ENCODE results near the gene LNX1. TPM values are rescaled to one million over a fixed set of nuclear protein-coding genes. Genes with fewer than 3 reads are reported as not detected.

LNX1 gene
- polyA plus RNA-seq, 1 experiment = 2.6 TPM

DNA sequence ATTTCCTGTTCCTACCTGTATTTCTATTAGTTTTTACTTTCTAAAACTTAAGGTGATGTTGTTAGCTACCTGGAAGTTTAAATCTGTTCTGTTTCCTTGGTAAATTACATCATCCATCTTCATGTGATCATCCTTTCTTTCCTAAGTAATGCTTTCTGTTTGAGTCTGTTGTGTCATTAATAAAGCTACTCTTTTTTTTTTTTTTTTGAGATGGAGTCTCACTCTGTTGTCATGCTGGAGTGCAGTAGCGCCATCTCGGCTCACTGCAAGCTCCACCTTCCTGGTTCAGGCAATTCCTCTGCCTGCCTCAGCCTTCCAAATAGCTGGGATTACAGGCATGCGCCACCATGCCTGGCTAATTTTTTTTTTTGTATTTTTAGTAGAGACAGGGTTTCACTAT lies 140.5 kb downstream of the LNX1 start:
- H3K4me3 ChIP-seq (ENCODE audit: low read depth, low read length) = no peak overlapping the region
- no peak for TF ChIP-seq CTCF (IDR thresholded peaks at IDR 0.05; ENCODE audit: low read depth, low read length)
- CTCF ChIA-PET = interaction anchor here (0.6 to 1.2 kb wide), 7 partner anchors 14 to 459 kb away, joined by 3 to 5 read pairs (median 3); no protein-coding TSS in a partner anchor
- POLR2A ChIA-PET = no interaction called here
- H3K27ac ChIP-seq (ENCODE audit: low read depth, low read length) = no peak overlapping the region
- H3K9me3 ChIP-seq (ENCODE audit: control insufficient read depth, insufficient read depth, low read length) = no peaks in the 10 kb centered on the region
- H3K27me3 ChIP-seq (ENCODE audit: control insufficient read depth, insufficient read depth, low read length) = no peaks in the 10 kb centered on the region
- DNase-seq (ENCODE audit: low read depth, low spot score) = no peak

DNA sequence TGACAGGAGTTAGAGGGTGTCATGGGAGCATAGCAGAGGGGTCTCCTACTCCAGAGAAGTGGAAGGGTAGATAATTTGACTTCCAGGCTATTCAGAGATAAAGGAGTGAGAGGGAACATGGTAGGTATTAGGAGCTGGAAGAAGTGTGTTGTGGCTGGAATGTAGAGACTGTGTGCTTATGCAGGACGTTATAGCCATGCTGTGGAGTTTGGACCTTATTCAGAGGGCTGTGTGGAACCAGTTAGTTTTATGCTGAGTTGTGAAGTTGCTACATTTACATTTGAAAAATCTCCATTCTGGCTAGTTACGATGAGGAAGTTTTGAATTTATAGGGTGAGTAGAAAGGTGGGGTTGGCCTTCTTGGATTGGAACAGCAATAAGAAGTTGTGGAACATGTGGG lies 146.3 kb downstream of the LNX1 start:
- Histone ChIP-seq H3K27me3 (ENCODE audit: control insufficient read depth, insufficient read depth, low read length) (no peaks in the 10 kb centered on the region), H3K4me3 (ENCODE audit: low read depth, low read length) (no peak overlapping the region), H3K9me3 (ENCODE audit: control insufficient read depth, insufficient read depth, low read length) (no peaks in the 10 kb centered on the region), H3K27ac (ENCODE audit: low read depth, low read length) (no peak overlapping the region)
- ChIA-PET POLR2A (no interaction called here), CTCF (no interaction called here)
- no peak for DNase-seq (ENCODE audit: low read depth, low spot score)
- TF ChIP-seq CTCF (IDR thresholded peaks at IDR 0.05; ENCODE audit: low read depth, low read length) = no peak

- no peak for DNase-seq (ENCODE audit: low read depth, low spot score)
- Histone ChIP-seq H3K27me3 (ENCODE audit: control insufficient read depth, insufficient read depth, low read length) (no peaks in the 10 kb centered on the region), H3K4me3 (ENCODE audit: low read depth, low read length) (no peak overlapping the region), H3K27ac (ENCODE audit: low read depth, low read length) (no peak overlapping the region), H3K9me3 (ENCODE audit: control insufficient read depth, insufficient read depth, low read length) (no peaks in the 10 kb centered on the region)
- TF ChIP-seq CTCF (IDR thresholded peaks at IDR 0.05; ENCODE audit: low read depth, low read length) = no peak
- ChIA-PET POLR2A (no interaction called here), CTCF (no interaction called here)
Measured at GRCh38 chr4:53441564-53441963, 149.7 kb downstream of the LNX1 start.

- H3K9me3 ChIP-seq (ENCODE audit: control insufficient read depth, insufficient read depth, low read length) = no peaks in the 10 kb centered on the region
- ChIA-PET POLR2A (no interaction called here), CTCF (interaction anchor here (0.6 kb wide), 1 partner anchor 421 kb away, joined by 3 read pairs; no protein-coding TSS in a partner anchor)
- no peak overlapping the region for H3K4me3 ChIP-seq (ENCODE audit: low read depth, low read length)
- DNase-seq (ENCODE audit: low read depth, low spot score) = no peak
- no peaks in the 10 kb centered on the region for H3K27me3 ChIP-seq (ENCODE audit: control insufficient read depth, insufficient read depth, low read length)
- no peak for TF ChIP-seq CTCF (IDR thresholded peaks at IDR 0.05; ENCODE audit: low read depth, low read length)
- no peak overlapping the region for H3K27ac ChIP-seq (ENCODE audit: low read depth, low read length)
Measured at GRCh38 chr4:53436251-53436650, 155.0 kb downstream of the LNX1 start.

- H3K9me3 ChIP-seq (ENCODE audit: control insufficient read depth, insufficient read depth, low read length) = no peaks in the 10 kb centered on the region
- TF ChIP-seq CTCF (IDR thresholded peaks at IDR 0.05; ENCODE audit: low read depth, low read length) = no peak
- no peak overlapping the region for H3K27ac ChIP-seq (ENCODE audit: low read depth, low read length)
- POLR2A ChIA-PET = interaction anchor here (0.7 kb wide), 3 partner anchors 201 to 408 kb away, joined by 4 to 13 read pairs (median 5); no protein-coding TSS in a partner anchor
- CTCF ChIA-PET = no interaction called here
- DNase-seq (ENCODE audit: low read depth, low spot score) = no peak
- H3K4me3 ChIP-seq (ENCODE audit: low read depth, low read length) = no peak overlapping the region
- no peaks in the 10 kb centered on the region for H3K27me3 ChIP-seq (ENCODE audit: control insufficient read depth, insufficient read depth, low read length)
Measured at GRCh38 chr4:53432528-53433424, 158.5 kb downstream of the LNX1 start.
